GDM1 (cell line): ENCODE measurements around the gene NTM.

ENCODE experiments used
- DNase-seq: peaks from one replicate; lab custom pipeline; 2025; lab: John Stamatoyannopoulos, UW

Gene NTM

DNA sequence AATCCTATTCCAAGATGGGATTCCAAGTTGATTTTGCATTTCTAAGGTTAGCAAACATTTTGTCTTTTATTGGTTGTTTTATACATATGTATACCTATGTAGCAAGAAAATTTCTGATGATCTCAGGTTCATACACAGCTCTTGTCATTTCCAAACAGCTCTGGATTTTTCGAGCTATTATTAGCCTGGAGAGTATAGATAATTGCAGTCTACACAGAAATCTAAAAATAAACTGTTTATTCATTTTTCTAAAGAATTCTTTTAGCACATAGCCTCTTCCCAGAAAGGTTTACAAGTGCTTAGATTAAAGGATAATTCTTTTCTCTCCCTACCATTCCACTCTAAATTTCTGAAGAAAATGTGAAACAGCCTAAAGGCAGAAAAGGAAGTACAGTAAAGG lies 705.0 kb downstream of the NTM start:
- DNase-seq: no peak

DNA sequence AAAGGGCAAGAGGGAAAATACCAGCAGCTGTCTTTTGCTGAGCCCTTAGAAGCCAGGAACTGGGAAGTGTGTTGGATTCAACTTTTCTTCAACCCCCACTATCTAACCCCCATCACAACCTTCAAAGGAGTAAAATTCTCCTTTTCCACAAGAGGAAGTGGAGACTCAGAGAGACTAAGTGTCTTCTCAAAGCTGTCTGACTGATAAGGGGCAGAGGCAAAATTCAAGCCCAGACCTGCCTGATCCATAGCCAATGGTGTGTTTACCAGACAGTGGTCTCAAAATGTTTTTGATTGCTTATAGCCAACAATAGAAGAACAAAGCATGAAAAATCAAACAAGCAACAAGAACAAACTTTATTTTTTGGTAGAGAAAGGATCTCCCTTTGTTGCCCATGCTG lies 707.0 kb downstream of the NTM start:
- no peak for DNase-seq

DNA sequence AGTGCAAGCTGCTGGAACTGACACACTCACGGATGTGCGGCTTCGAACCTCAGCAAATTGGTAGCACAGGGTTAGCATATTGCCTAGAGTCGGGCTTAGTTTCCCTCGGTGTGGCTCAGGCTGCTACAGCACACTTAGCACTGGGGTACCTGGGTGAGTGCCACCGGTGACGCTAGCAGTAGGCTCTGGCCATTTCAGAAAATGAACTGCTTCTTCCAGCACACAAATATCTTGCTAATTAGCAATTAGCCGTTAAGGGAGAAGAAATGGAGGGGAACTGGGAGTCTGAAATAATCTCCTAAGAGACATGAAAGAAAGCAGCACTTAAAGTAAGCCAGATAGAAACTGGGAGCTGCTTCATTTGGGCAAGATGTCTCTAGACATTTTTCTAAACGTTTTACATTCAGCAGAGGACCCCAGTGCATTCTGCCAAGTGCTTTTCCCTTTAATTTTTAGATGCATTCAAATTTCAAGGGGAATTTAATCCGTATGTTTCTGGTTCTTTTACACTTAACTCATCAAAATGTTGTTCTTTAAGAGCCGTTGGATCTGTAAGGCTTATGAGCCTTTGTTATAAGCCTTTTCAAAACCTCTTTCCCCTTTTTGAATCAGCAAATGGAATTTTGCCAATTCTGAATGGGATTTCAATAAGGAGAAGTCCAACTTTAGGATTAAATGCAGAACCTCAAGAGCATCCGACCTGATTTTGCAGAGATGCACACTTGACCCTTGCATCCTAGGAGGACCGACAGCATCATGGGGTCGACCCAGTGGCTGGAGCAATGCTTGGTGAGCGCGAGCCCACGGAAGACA lies 708.1 kb downstream of the NTM start:
- no peak for DNase-seq

DNA sequence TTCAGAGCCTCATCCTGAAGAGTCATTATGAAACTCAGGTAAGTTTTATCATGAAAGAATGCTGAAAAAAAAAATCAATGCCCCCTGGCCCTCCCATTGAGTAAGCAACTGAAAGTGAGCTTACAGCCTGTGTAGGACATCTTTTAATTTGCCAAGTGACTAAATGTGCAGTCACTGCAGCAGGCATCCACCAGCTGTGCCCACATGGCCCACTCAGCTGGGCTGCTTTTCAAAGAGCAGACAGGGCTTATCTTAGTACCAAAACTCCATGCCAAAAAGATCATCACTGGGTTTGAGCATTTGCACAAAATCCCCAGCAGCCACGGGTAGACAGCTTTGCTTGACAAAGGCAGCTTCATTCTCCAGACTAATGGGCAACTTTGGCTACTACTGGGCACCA lies 709.7 kb downstream of the NTM start:
- no peak for DNase-seq

DNA sequence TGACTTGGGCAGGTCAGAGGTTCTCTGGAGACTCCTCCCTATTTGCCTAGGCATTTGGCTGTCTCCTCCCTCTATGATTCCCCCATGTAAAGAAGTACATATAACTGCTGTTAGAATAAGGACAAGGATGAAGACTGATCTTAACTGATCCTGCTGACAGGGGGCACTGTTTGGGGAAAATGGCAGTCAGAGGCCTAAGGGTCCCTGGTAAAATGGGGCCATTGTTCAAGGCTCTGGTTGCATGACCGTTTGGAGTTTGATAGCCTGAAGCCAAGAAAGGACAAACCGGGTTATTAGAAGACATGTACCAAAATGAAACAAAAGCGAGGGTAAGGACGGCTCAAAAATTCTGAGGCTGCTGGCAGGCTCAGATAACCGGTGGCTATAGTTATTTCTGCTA lies 712.2 kb downstream of the NTM start:
- DNase-seq: no peak

DNA sequence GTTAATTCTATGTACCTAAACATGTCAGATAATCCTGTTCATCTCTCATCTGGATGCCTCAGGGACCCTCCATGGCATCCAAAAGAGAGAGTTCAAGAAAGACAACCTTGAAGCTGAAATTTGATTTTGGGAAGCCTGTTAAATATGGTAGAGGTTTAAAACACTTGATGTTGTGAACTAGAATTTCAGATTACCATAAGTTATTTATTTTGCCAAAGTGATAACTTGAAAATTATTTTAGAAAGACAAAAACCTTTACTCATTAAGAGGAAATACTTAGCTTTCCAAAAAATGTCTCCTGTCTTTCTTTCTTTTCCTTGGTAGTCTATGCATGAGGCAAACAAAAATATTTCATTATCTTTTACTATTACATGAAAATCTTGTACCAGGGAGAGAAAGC lies 714.0 kb downstream of the NTM start:
- DNase-seq: no peak

DNA sequence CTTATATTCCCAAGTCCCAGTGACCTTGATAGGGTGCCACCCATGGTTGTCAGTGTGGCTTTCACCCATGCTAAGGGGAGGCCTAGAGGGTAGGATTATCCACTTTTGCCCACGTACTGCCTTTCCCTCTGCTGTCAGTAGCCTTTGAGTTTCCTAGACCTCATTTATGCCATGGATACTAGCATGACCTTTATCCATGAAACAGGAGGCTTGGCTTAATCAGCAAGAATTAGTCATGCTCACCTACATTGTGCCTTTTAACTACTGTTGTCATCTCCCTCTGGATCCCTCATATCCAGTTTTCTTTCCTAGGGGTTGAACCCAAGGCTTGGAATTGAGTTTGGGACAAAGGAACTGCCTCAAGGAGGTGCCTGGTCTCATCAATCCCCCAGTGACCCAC lies 716.7 kb downstream of the NTM start:
- DNase-seq: no peak

DNA sequence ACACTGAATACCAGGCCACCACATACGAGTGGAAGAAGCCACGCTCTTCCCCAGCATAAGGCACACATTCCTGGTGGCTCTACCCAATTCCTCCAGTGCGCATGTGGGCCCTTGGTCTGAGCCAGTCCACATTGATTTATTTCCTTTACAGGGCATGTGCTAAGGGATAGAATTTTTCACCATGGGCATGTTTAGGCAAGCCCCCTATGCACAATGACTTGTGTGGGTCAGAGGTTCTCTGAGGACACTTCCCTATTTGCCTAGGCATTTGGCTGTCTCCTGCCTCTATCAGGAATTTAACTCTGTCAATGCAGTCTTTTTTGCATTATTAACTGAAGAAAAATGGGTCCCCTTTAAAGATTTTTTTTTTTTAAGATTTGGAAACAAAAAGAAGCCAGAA lies 718.1 kb downstream of the NTM start:
- DNase-seq: peak; percentile 56

DNA sequence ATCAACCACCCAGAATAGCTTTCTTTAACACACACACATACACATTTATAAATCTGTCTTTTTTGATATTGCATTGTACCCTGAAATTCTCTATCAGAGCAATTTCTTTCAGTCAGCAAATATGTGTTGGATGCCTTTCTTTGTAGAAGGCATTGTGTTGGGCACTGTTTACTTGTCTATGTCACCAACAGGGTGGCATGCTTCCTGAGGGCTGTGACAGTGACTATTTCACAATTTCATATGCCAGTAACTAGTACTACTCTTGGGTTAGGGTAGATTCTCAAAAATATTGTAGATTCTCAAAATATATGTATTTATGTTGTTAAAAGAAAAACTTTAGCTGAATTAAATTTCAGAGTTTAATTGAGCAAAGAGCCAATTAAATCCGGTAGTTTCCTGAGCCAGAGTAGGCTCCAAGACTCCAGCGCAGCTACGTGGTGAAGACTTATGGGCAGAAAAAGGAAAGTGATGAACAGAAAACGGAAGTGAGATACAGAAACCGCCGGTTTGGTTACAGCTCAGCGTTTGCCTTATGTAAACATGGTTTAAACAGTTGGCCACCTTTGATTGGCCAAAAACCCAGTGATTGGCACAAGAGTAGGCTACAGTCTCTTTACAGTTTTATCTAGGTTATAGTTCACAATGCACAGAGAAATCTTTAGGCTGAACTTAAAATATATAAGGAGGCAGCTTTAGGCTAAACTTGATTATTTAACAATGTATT lies 723.3 kb downstream of the NTM start:
- peak; percentile 60 for DNase-seq

DNA sequence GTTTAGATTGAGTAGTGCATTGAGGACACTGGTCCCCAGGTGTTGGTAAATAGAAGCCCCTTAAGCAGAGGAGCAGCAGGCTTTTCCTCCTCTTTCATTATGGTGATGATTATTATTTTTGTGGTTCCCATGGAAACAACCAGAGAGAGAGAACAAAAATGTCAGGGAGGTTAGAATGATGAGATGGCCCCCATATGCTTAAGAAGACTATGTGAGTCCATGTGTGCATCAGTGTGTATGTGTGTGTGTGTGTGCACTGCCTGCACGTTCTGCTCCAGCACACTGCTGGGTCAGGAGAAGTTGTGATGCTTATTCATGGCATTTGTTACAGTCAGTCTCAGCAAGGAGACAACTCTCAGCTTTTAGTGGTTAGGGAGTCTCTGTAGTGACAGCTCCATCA lies 724.2 kb downstream of the NTM start:
- no peak for DNase-seq

DNA sequence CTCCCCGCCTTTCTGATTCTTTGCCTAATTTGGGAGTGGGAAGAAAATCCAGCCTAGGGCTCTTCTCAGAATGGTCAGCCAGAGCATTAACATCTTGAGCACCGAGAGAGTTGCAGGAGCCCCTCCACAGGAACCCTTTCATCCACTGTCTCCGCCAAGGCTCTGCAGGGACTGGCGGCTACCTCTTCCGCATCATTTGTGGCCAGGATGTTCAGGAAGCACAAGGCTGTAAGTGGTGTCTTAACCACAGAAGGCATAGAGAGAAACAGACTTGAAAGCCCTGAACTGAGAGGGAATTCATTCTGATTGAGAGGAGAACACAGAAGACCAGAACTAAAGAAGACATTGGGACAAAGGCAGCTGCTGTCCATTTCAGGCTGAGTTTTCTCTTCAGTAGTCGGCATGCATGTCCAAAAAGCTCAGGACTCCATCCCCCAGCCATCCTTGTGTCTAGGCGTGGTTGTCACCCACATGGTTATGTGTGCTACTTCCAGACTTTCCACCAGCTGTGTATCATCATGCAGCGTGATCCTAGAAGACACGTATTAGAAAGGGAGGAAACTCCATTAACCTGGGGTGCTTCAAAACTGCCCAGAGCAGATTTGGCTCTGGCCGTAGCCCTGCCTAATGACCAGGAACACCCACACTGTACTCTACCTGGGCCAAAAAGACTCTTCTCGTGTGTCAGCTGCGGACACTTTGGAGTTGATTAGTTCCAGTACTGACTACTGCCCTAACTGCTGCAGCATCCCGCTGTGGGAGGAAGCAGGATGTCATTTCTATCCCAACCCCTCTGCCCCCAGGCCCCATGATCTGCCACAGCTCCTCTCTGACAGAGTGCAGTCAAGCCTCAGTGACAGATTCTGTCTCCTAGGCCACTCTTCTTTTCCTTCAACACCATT lies 725.1 kb downstream of the NTM start:
- DNase-seq: peak; percentile 84

DNA sequence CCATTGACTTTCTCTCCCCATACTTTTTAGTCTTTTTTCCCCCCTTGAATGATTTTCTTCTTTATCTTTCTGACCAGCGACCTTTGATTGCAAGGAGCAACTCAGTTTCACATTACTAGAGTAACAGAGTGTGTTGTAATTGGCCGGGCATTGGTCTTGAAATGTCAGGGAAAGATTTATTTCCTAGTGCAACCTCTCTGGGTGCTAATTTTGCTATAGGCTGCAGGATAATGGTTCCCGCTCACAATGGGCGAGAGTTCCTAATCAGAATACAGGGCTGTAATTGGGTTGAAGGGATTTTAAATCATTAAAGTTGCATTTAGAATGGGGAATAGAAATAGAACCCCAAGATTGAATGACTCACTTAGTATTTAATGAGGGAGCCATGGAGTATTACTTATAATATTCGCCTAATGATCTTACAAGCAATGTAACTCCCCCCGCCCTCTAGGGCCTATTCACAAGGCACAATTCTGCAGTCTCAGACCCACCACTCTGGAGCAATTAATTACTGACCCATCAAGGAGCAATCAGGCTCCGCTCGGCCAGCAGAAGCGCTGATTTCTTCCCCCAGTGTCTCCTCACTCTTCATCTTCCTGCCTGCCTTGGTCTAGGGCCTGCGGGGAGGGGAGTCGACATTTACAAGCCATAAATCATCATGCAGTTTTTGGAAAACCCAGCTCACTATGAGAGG lies 725.9 kb downstream of the NTM start:
- no peak for DNase-seq

DNA sequence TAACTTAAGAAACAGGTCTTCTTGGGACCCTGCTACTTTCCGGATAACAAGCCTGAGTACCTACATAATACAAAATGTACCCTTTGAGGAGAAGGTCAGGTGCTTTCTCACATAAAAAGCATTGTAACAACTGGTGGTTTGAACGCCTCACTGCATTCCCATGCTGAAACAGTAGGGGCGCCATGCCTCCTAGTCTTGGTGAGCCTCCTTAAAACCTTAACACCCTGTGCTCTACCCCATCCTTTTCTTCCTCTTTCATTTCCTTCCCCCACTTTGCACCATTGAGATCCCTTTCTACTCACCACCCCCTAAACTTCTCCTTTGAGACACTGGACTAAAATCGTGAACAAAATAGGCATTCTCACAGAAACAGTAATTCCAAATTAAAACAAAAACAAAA lies 729.3 kb downstream of the NTM start:
- DNase-seq: peak; percentile 31

DNA sequence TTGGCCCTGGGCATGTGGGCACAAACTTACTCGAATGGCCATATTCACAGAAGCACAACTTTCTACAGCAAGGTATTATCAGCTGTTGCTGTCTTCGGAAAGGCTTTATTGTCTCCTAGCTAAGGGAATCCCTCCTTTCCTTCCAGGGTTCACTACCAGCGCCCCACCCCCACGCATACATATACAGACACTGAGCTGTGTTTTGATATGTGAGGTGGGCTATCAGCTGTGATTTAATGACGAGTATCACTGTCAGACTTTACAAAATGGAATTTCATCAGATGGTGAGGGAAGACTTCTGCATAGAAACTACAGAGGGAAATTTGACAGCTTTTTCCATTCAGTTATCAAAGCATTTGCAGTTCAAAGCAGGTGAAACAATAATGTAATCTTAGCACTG lies 730.2 kb downstream of the NTM start:
- DNase-seq: no peak

DNA sequence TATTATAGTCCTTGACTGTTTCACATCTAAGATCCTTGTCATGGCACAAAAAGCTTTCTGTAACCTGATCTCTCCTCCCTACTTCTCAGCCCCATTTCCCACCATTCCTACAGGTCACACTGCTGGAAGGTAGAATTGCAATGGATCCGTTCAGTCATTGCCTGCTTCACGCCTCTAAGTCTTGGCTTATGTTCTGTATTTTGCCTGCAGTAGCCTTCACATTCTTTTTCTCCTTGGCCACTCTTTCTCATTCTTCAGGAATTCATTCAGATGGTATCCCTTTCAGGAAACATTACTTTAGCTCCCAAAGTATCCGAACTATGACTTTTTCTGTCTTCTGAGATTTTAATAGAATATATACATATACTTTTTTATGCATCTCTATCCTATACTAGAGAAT lies 731.5 kb downstream of the NTM start:
- no peak for DNase-seq

DNA sequence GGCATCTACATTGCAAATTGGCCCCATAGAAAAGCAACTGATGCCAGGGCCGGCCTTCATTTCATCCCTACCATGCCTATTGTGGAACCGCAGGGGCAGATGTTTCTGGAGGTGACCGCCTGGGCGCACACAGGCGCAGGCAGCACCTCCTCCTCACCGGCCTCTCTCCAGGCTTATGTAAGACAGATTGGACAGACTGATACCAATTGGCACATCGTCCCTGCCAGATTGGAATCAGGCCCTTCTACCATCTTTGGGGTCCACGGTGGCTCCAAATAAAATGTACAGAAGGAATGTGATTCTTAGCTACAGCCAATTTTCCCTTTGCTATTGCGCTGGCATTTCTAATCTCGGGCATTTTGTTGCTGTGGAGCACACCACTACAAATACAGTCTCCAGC lies 732.6 kb downstream of the NTM start:
- no peak for DNase-seq

DNA sequence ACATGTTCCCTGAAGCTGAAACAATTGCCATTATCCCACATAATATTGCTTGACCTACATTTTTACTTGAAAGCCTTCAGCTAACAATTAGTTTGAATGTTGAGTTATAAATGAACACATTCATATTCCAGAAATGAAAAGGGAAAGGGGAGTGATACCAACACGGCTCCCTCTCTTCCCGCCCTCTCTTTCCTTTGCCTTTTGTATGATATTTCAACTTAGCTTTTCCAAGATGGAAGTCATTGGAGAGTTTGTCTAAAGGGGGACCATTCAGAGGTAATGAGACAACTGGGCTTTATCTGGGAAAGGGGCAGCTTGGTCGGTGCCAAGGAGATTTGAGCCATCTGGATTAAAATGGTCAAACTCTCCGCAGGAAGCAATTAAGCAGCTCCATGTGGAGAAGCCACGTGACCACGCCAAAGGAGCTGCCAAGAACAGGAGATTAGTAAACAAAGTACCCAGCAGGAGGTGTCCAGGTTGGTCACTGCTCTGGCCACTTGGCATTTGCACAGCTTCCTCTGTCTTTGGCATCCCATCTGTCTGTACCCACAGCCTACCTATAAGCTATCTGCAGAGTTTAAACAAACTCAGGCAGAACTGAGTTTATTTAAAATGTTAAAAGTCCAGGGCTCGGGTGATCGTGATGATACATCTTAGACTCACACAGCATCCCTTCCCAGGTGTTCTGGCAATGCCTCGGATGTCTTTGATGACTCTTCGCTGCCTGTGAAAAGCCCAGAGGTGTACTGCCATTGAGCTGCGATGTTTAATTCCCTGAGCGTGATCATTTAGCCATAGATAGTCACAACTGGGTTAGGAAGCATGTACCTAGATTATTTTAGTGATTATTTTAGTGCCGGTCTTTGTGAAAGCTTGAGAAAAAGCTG lies 735.9 kb downstream of the NTM start:
- no peak for DNase-seq

DNA sequence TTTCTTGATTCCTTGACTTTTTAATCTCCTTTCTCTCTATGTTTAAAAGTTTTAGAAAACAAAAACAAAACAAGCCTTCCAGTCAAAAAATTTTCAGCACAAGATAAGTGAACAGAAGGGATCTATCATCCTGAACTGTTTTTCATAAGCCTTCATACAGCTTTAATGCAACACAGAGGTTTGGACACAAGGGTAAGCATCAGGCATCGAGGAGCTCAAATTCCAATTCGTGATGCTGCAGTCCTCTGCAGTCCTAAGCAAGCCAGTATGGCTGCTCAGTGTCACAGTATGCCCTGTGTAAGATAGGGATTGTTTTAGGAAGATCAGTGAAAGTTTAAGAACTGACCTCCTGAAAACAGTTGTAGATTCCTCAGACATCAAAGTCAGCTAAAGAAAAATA lies 740.9 kb downstream of the NTM start:
- DNase-seq: no peak

DNA sequence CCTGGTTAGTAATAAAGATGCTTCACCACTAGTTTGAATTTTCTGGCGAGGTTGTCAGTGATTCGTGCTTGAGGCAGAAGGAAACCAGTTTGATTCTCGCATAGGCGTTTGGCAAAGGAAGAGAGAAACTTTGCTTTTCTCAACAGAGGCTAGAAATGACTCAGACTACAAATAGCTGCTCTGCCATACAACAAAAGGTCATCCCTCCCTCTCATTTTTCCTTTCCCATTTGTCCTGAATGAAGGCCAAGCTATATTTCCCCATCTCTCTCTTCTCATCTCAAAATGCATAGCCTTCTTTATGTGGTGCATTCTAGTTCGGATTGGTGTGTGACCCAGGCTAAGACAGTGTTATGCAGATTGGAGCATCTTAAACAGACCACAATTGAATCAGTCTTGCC lies 741.4 kb downstream of the NTM start:
- no peak for DNase-seq

DNA sequence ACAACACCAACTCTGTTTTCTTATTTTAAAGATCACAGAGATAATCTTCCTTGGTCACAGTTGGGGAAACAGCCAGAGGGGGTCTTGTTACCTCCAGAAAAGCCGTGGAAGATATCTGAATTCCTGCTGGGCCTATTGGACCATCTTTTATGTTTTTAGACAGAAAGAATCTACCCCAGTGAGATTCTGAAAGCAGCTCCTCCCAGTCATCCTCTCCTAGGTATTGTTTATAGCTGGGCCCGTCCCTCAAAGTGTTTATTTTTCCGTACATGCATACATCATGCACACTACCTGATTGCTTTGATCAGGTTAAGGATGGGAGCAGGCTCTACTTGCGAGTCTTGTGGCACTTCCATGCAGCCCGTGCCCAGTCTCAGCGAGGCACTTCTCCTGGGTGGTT lies 742.4 kb downstream of the NTM start:
- no peak for DNase-seq

DNA sequence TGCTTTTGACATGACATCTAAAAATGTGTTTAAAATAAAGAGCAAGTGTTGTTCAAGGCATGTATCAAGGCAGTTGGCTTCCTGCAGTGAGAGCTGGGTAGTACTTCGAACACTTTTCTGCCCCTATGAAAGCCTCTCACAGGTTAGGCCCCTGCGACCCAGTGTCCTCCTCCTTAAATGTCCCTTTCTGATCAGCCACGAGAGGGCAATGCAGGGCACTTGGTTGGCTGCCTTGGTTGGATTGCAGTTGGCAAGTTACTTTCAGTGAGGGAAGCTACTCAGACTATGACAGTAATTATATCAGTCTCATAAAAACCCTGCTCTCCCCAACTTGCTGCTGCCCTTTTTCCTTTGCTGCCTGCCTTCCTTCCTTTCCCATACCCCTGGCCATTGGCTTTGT lies 743.8 kb downstream of the NTM start:
- peak; percentile 37 for DNase-seq
